ENCODE data around the gene PLIN3.
"Not testable (repeated sequence)": the region's sequence is repeated elsewhere in the genome, so short reads cannot be mapped to it uniquely, and the experiment has no call there.

The PLIN3 gene

DNA sequence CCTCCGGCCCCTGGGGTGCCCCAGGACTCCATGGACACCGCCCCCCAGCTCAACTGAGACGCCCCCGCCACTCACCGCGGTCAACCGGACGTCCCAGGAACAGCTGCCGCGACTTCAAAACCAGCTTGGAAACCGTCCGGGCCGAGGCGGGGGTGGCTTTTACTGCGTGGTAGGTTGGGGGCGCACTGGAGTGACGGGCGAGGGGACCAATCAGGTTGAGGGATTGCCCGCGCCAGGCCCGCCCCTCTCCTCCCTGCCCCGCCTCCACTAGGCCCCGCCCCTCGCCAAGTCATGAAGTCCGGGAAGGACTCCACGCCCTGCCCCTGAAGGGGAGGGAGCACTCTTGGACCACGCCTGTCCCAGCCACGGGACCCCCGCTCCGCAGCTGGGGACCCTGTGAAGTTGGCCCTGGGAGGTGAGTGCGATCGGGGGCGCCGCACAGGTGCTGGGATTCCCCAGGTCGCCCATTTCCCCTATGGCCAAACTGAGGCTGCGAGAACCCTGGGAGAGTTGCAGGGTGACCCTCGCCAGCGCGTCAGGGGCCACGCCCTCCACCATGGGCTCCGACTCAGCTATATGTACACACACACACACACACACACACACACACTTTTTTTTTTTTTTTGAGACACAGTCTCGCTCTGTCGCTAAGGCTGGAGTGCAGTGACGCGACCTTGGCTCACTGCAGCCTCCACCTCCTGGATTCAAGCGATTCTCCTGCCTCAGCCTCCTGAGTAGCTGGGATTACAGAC lies at the start of gene PLIN3:
Gene PLIN3, minus strand, starts transcription at position 134 of the 752 bp plus-strand sequence. CDS start 6,273 bp downstream, outside the sequence.
- DNase-seq, result peak; percentile 94

DNA sequence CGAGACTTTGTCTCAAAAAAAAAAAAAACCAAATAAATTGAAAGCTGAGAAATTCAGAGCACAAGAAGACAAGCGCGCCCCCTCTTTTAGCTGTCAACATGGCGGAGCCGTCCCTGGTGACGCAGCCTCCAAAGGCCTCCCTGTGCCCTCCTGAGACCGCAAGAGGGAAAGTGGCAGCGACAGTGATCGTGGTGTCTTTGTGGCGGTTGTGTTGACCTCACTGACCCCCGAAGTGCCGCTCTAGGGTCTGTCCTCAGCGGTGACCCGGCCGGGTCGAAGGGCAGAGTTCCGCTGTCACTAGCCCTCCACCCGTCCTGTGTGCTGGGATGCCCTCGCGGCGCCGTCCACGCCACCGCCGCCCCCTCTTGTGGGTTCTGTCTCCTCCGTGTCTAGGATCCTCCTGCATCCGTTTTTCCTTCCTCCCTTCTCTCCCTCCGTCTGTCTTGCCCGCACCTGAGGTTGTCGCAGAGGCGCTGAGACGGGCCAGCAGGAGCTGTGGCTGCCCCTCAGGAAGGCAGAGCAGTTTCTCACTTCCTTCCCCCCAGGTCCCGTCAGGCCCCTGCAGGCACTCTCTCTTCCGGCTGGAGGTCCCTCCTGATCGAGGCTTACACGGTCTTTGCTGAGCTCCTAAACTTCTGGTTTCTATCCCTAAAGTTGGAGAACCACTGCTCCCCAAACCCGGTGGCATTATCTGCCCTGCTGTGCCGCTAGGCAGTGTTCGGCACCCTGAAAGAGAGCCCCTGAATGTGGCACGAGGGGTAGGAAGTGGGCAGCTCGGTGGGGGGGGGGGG lies 49.0 kb upstream of the PLIN3 start:
- no peak for DNase-seq

GRCh38 chr19:4914736-4915501 lies 47.5 kb upstream of the PLIN3 start:
- DNase-seq, result peak; percentile 84

DNA sequence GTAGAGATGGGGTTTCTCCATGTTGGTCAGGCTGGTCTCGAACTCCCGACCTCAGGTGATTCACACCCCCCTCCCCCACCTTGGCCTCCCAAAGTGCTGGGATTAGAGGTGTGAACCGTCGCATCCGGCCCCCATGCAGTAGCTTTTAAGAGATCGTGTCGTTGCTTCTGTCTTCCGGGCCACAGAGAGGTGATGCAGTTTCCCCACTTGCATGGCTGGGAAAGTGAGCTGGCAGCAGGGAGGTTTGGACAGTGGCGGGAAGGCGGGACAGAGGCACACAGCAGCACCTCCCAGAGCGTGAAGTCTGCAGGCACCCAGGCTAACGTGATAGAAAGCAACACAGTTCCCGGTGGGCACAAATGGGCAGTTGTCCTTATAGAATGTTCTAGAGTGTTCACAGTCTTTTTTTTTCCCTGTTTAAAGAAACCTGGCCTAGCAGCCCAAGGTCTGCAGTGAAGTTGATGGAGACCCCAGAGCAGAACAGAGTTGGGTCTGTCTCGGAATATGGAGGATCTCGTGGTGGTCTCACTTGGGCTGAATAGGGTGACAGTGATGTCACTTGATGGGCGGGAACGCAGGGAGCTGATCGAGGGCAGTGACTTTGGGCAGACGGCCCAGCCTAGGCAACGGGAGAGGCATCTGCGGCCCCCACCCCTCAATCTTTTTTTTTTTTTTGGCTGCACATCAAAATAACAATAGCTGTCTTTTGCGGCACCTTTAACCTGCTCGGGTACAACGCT lies 46.7 kb upstream of the PLIN3 start:
- peak; percentile 11 for DNase-seq

- peak; percentile 100 for DNase-seq
Observed at GRCh38 chr19:4911786-4912672, 44.6 kb upstream of the PLIN3 start.

DNA sequence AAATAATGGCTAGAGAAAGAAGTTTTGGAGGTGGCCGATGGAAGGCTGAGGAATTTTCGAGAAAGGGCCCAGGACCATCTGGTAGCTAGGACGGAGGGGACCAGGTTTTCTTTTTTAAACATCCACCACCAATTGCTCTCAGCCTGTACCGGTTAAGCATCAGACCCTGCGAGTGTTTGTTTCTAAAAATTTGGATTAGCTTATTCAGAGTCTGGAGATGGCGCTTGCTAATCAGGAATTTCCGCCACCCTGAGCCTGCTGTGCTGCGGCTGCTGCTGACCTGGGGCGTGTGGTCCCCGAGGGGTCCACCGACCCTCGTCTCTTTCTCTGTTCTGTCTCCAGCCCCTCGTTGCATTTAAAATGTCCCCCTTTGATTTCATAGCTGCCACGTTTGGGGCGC lies 43.8 kb upstream of the PLIN3 start:
- no peak for DNase-seq

DNA sequence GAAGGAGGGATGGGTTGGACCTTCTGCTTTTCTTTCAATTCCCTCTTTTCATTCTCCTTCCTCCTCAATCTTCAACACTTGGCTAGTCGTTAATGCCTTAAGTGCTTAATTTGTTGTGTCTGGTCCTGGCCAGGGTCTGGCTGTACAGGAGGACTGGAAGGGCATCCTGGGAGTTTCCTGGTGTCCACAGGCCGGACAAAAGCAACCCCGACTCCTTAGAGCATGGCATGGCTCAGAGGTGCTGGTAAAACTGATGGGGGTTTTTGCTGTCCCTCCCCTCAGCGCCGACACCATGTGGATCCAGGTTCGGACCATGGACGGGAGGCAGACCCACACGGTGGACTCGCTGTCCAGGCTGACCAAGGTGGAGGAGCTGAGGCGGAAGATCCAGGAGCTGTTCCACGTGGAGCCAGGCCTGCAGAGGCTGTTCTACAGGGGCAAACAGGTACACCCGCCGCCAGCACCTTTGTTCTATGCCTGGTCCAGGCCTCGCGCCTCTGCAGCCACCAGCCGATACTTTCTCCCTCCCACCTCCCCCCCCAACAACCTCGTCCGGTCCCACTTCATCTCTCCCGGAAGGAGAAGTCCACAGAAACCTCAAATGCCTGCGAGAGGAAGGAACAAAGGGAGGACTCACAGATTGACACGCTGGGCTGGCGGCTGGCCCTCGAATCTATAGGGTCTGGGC lies 43.3 kb upstream of the PLIN3 start:
- peak; percentile 89 for DNase-seq

- DNase-seq, result peak; percentile 91
Observed at GRCh38 chr19:4909897-4910593, 42.6 kb upstream of the PLIN3 start.

DNA sequence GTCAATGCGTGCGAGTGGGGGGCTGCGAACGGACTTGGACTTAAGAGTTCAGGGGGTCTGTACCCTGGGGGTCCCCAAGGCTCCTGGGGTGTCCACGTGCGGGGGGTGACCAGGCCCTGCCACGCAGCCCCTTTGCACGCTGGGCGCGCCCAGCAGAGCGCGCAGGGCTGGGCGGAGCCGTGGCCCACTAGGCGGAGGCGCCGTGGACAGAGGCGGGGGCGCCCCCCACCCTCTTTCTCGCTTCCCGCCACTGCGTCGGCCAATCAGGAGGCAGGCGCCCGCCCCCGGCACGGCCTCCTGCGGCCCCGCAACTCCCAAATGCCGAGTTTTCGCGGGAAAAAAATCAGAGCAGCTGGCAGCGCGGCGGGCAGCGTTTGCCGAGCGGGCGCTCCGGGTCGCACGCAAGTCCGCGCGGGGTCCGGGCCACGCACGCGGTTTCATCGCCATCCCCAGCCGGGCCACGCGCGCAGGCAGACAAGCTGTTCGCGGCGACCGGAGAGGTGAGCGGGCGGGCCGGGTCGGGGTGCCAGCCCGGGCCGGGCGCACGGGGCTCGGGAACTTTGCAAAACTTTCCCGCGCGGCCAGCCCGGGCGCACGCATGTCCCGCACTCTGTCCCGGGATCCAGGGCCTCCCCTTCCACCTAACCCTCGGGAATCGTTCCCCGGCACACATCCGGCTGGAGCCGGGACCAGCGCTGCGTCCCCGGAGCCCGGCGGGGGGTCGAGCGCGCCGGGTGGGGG lies 41.9 kb upstream of the PLIN3 start, which contains the start of gene UHRF1:
Gene UHRF1, plus strand, starts transcription at position 346 of the 741 bp plus-strand sequence. CDS start 1,385 bp downstream, outside the sequence.
- peak; percentile 51 for DNase-seq

DNA sequence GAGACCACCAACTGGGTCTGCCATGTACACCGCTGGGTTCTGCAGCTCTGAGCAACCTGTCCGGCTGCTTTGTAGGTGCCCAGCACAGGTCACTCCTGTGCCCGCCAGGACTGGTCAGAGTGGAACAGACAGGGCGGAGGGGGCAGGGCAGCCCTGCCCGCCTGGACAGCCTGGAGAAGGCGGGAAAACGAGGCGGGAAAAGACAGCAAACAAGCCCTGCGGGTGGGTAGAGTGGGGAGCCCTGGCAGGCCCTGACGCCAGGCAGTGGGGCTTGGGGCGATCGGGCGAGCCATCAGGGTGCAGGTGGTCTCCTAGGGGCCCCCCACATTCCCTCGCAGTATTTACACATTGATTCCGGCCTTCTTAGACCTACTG lies 41.3 kb upstream of the PLIN3 start:
- no peak for DNase-seq

- no peak for DNase-seq
Observed at GRCh38 chr19:4908360-4908759, 40.9 kb upstream of the PLIN3 start.

- no peak for DNase-seq
Observed at GRCh38 chr19:4906963-4907362, 39.5 kb upstream of the PLIN3 start.

DNA sequence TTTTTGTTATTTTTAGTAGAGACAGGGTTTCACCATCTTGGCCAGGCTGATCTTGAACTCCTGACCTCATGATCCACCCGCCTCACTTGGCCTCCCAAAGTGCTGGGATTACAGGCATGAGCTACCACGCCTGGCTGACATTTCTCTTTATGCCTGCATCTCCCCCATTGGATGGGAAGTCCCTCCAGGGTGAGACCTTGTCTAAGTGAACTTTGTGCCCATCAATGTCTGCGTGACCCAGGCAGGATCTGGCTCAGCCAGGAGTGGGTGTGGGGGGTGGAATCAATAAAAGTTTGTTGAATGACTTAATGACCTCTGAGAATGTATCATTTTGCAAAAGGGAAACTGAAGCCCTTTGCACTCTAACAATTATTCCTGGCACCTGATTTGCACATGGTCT lies 37.0 kb upstream of the PLIN3 start:
- no peak for DNase-seq

DNA sequence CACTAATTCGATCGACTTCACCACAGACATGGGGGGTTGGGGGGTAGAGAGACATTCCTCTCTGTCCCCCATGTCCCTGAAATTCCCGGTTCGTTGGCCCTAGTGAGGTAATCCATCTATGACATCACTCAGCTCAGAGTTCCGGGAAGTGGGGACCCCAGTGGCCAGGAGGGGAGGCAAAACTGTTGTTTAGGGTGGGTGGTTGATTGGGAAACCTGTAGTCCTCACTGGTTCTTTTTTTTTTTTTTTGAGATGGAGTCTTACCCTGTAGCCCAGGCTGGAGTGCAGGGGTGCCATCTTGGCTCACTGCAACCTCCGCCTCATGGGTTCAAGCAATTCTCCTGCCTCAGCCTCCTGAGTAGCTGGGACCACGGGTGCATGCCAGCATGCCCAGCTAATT lies 35.3 kb upstream of the PLIN3 start, which contains the start of gene ARRDC5:
Gene ARRDC5, minus strand, starts transcription at position 101 of the 400 bp plus-strand sequence. Its CDS starts 71 bp downstream, at position 30.
- no peak for DNase-seq

- not testable (repeated sequence) for DNase-seq
Observed at GRCh38 chr19:4900879-4901278, 33.4 kb upstream of the PLIN3 start.

DNA sequence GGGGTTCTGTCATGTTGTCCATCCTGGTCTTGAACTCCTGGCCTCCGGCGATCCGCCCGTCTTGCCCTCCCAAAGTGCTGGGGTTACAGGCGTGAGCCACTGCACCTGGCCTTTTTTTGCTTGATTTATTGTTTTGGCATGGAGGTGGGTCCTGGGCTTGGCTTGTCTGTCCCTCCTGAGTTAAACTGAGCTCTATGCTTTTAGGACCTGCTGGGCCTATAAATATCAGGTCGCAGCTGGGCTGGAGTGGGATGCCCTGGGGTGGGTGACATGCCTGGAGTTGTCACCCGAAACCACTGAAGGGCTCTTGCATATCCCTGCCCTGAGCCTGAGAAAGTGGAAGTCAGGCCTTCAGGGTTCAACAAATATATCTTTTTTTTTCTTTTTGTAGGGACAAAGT lies 29.7 kb upstream of the PLIN3 start:
- no peak for DNase-seq

- peak; percentile 35 for DNase-seq
Observed at GRCh38 chr19:4896372-4896771, 28.9 kb upstream of the PLIN3 start.

DNA sequence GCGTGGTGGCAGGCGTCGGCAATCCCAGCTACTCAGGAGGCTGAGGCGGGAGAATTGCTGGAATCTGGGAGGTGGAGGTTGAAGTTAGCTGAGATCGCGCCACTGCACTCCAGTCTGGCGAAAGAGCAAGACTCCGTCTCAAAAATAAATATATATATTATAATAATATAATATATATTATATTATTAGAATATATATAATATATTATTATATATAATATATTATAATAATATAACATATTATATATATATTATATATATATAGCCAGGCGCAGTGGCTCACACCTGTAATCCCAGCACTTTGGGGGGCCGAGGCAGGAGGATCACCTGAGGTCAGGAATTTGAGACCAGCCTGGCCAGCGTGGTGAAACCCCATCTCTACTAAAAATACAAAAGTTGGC lies 25.5 kb upstream of the PLIN3 start:
- not testable (repeated sequence) for DNase-seq

GRCh38 chr19:4891066-4891465 lies 23.6 kb upstream of the PLIN3 start:
- DNase-seq, result no peak

Measured in fibroblast of upper back skin (primary cell).